GM10266 (cell line): ENCODE data around the gene DNAH9.

ENCODE experiments used
- DNase-seq: peaks from one replicate; pipeline ENCODE4 v3.0.0; 2012; ENCODE audit errors: extremely low spot score
- TF ChIP-seq, protein P1 (sequence below): IDR thresholded peaks from 2 replicates; pipeline ENCODE4 v1.5.1; 2012; ENCODE audit warnings: mild to moderate bottlenecking, low read depth; ENCODE audit not compliant: control insufficient read depth, insufficient read depth; ENCODE audit errors: missing control alignments

The DNAH9 gene

DNA sequence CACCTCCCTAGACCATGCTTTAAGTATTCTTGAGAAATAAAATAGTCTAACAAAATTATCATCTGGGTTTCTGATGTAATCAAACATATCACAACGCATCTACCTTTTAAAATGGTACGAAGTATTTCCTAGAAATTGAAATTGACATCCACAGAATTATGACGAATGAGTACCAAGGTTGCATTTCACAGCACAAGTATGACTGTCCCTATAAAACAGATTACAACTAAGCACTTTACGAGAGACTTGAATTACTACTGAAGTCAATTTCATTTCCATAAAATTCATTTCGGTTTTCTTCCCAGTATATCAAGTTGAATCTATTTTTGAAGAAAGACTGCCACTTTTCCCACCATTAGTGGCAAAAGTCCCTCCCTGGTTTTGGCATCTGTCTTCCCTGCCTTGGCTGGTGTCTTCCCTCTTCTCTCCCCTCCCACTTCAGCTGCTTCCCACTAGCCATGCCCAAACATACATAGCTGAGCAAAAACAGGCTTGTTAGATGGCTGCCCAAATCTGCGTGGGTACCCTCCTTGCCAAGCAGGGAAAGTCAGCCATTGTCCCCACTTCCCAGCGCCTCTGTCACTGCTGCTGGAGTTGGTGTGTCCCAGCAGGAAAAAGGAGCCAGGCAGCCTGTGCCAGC is 29.2 kb downstream of the DNAH9 start:
- TF ChIP-seq, protein P1, sequence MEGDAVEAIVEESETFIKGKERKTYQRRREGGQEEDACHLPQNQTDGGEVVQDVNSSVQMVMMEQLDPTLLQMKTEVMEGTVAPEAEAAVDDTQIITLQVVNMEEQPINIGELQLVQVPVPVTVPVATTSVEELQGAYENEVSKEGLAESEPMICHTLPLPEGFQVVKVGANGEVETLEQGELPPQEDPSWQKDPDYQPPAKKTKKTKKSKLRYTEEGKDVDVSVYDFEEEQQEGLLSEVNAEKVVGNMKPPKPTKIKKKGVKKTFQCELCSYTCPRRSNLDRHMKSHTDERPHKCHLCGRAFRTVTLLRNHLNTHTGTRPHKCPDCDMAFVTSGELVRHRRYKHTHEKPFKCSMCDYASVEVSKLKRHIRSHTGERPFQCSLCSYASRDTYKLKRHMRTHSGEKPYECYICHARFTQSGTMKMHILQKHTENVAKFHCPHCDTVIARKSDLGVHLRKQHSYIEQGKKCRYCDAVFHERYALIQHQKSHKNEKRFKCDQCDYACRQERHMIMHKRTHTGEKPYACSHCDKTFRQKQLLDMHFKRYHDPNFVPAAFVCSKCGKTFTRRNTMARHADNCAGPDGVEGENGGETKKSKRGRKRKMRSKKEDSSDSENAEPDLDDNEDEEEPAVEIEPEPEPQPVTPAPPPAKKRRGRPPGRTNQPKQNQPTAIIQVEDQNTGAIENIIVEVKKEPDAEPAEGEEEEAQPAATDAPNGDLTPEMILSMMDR, result no peak

DNA sequence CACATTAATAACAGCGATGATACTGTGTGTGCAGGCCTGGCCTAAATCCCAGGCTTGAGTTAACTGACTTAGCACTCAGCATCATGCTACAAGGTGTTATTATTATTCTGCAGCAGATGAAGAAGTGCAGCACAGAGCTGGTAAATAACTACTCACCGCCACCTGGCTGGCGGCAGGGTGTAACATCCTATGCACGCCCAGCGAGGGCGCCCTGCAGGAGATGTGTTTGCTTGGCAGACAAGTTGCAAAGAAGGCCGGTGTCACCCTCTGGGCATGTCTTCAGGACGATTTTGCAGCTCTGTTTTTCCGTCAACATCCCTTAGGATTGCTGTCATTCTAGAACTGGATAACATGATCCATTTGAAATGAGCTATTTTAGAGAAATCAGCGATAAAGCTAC is 30.1 kb downstream of the DNAH9 start:
- TF ChIP-seq, protein P1, result no peak
- no peak for DNase-seq

More for the DNA sequence above, 29.2 kb downstream of the DNAH9 start:
- no peak for DNase-seq

DNA sequence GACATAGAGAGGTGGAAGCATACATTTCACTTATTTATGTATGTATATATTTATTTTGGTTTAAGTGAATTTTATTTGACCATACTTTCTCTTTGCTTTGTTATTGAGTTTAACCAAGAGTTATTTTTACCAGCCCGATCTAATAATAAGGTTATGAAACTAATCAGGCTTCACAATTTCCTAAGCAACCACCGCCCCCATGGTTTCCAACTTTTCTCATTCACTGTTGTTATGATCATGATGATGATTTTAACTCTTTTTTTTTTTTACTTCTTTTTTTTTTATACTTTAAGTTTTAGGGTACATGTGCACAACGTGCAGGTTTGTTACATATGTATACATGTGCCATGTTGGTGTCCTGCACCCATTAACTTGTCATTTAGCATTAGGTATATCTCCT is 30.6 kb downstream of the DNAH9 start:
- TF ChIP-seq, protein P1, result no peak
- no peak for DNase-seq

DNA sequence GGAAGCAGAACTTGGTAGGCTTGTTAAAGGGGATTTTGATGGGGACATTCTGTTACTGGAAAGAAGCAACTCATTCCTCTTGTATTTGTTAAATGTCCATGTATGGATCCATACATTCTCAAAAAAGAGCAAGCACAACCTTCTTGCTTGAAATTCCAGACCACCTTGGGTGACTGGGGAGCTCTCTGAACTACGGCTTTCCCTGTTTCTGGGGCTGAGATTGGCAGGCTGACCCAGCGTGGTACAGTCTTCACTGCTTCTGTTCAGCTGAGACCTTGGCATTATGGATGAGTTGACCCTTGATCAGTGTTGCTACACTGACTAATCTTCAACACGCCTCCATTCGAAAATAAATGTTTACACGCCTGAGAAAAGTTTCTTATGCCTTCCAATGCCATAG is 38.5 kb downstream of the DNAH9 start:
- TF ChIP-seq, protein P1, result no peak
- DNase-seq, result no peak

DNA sequence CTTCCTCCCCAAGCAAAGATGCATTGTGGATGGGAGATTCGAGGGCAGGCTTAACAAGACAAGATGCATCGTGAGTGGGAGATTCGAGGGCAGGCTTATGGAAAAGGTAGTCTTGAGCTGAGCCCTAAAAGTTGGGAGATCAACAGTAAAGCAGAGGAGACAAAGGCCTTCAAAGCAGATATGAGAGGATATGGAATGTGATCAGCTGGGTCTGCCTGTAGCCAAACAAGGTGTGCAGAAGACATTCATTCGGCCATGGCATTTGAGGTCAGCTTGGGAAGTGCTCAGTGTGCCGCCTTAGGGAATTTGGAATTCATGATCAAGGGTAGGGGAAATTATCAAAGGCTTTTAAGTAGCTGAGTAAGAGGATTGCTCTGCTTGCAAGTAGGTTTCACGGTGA is 39.5 kb downstream of the DNAH9 start:
- TF ChIP-seq, protein P1, result no peak
- DNase-seq, result no peak

DNA sequence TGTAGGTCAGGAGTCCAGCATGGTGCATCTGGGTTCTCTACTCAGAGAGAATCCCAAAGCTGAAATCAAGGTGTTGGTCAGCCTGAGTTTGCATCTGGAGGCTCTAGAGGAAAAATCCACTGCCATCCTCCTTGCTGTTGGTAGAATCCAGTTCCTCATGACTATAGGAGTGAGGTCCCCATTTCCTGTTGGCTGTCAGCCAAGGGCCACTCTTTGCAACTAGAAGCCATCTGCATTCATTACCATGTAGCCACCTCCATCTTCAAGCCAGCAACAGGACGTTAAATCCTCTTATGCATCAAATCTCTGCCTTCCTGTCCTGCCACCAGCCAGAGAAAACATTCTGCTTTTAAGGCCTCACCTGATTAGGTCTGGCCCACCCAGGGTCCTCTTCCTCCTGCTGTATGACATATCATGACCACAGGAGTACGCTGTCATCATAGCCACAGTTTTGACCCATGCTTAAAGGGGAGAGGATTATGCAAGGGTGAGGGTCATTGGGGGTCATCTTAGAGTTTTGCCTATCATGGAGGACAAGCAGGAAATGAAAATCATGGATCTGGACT is 40.5 kb downstream of the DNAH9 start:
- TF ChIP-seq, protein P1, result no peak
- DNase-seq, result no peak

DNA sequence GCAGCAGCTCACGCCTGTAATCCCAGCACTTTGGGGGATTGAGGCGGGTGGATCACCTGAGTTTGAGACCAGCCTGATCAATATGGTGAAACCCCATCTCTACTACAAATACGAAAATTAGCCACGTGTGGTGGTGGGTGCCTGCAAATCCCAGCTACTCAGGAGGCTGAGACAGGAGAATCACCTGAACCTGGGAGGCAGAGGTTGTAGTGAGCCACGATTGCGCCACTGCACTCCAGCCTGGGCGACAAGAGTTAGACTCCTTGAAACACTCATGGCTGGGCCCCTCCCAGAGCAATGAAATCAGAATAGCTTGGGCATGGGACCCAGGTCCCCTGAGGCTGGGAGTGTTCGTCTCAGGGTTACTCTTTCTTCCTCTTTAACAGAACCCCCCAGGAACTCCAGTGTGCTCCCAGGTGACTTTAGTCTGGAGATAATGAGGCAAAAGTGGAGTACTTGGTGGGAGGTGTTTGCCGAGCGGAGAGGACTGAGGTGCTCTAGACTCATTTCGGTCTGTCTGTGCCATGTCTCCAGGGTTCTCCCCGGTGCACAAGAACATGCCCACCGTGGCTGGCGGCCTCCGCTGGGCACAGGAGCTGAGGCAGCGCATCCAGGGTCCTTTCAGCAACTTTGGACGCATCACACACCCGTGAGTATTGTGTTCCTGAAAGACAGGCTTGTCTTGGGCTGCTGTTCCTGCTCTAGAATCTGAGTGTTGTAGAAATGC is 41.6 kb downstream of the DNAH9 start:
- no peak for DNase-seq
- TF ChIP-seq, protein P1, result no peak
